ENCODE results near the gene DOCK2. TPM values are rescaled to one million over a fixed set of nuclear protein-coding genes. Genes with fewer than 3 reads are reported as not detected.
A peak's percentile ranks its signal among the peaks of the same experiment; 100 is the strongest.

The DOCK2 gene
- total RNA-seq, 1 donor: 6.2 TPM

DNA sequence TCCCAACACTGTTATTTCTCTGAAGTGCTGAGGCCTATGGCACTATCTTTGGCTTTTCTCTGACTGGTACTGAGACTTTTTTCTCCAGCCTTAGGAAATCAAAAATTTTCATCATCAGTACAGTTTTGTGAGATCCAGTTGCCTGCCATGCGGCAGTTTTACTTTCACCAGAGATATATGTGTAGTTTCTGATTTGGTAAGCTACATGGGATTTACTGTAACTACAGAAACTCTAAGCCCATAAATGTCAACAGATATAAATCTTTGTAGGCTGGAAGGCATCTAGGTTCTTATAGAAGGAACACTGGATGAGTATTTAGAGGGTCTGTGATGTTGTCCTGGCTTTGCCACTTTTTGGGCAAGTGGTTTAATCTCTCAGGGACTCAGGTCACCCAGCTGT, 69.0 kb downstream of the DOCK2 start:
- no peaks in the 10 kb centered on the region for H3K9me3 ChIP-seq (ENCODE audit: low read depth, low read length)
- TF ChIP-seq, protein P1, sequence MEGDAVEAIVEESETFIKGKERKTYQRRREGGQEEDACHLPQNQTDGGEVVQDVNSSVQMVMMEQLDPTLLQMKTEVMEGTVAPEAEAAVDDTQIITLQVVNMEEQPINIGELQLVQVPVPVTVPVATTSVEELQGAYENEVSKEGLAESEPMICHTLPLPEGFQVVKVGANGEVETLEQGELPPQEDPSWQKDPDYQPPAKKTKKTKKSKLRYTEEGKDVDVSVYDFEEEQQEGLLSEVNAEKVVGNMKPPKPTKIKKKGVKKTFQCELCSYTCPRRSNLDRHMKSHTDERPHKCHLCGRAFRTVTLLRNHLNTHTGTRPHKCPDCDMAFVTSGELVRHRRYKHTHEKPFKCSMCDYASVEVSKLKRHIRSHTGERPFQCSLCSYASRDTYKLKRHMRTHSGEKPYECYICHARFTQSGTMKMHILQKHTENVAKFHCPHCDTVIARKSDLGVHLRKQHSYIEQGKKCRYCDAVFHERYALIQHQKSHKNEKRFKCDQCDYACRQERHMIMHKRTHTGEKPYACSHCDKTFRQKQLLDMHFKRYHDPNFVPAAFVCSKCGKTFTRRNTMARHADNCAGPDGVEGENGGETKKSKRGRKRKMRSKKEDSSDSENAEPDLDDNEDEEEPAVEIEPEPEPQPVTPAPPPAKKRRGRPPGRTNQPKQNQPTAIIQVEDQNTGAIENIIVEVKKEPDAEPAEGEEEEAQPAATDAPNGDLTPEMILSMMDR (IDR thresholded peaks at IDR 0.05; ENCODE audit: extremely low read depth, low read depth, low read length): no peak
- H3K27ac ChIP-seq (ENCODE audit: low read depth, low read length): peak overlapping the region; percentile 67
- no peak overlapping the region for H3K4me2 ChIP-seq (ENCODE audit: insufficient read depth, low read length)
- no peak overlapping the region for H2AFZ ChIP-seq (ENCODE audit: low read length)
- H3K27me3 ChIP-seq (ENCODE audit: insufficient read depth, low read length): no peaks in the 10 kb centered on the region
- no peaks in the 10 kb centered on the region for H3K79me2 ChIP-seq (ENCODE audit: insufficient read depth, low read length)
- no peak overlapping the region for H3K4me3 ChIP-seq (ENCODE audit: insufficient read depth, low read length)
- no peak for DNase-seq (ENCODE audit: insufficient read length, low spot score, missing footprints)
- H3K4me1 ChIP-seq (ENCODE audit: insufficient read depth, low read length): peaks cover 40% of the 10 kb centered on the region
- no peaks in the 10 kb centered on the region for H3K36me3 ChIP-seq (ENCODE audit: insufficient read depth, low read length)
- no peaks in the 10 kb centered on the region for H4K20me1 ChIP-seq (ENCODE audit: insufficient read depth, low read length)

DNA sequence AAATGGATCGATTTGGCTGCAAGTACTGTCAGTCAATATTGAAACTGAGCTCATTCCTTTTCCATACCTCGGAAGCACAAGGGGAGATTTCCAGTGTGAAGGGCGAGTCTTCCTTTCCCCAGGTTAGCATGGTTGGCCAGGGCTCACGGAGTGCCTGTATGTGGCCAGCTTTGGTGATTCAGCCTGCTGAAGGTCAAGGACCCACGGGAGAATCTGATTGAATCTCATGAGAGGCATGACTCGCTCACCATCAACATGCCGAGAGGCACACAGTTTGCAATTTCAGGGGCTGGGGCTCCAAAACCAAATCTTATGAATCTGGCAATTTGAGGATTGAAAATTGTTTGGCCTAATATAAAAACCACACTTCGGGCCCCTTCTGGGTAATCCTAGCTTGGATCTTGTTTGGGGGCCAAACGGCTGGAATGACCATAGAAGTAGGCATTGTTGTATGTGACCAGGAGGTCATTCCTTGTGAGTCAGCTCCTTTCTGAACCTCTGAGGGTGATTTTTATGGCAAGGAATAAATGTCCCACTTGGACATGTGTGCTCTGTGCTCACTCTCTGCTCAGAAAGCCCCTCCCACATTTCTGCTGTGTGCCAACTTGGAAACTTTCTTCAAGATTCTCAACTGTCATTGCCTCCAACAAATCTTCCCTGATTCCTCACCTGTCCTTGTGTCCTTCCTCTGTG, 69.8 kb downstream of the DOCK2 start:
- H2AFZ ChIP-seq (ENCODE audit: low read length): peak overlapping the region; percentile 30
- H3K9me3 ChIP-seq (ENCODE audit: low read depth, low read length): no peaks in the 10 kb centered on the region
- H3K4me1 ChIP-seq (ENCODE audit: insufficient read depth, low read length): peaks cover 38% of the 10 kb centered on the region
- H3K36me3 ChIP-seq (ENCODE audit: insufficient read depth, low read length): no peaks in the 10 kb centered on the region
- H3K27ac ChIP-seq (ENCODE audit: low read depth, low read length): peak overlapping the region; percentile 67
- H3K27me3 ChIP-seq (ENCODE audit: insufficient read depth, low read length): no peaks in the 10 kb centered on the region
- no peaks in the 10 kb centered on the region for H4K20me1 ChIP-seq (ENCODE audit: insufficient read depth, low read length)
- peak overlapping the region; percentile 51 for H3K4me2 ChIP-seq (ENCODE audit: insufficient read depth, low read length)
- H3K4me3 ChIP-seq (ENCODE audit: insufficient read depth, low read length): no peak overlapping the region
- no peaks in the 10 kb centered on the region for H3K79me2 ChIP-seq (ENCODE audit: insufficient read depth, low read length)
- TF ChIP-seq, protein P1 (IDR thresholded peaks at IDR 0.05; ENCODE audit: extremely low read depth, low read depth, low read length): no peak
- DNase-seq (ENCODE audit: insufficient read length, low spot score, missing footprints): peak; percentile 70

DNA sequence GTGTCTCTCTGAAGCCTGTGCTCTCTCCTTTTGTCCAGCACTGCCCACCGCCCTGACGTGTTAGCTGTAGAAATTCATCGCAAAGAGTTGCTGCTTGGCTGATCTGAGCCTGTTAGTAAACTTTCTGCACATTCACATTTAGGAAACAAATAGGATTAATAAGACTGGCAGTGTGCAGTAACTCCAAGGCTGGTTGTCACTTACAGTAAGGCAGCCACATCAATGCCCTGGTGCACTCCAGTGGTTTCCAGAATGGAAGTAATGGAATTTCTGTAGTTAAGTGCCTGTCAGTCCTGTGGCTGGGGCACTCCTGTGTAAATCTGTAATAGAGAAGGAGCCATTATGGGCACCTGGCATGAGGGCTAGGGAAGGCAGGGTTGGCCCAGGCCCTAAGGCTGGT, 70.6 kb downstream of the DOCK2 start:
- H3K79me2 ChIP-seq (ENCODE audit: insufficient read depth, low read length): no peaks in the 10 kb centered on the region
- H4K20me1 ChIP-seq (ENCODE audit: insufficient read depth, low read length): no peaks in the 10 kb centered on the region
- H3K27ac ChIP-seq (ENCODE audit: low read depth, low read length): peak overlapping the region; percentile 67
- no peak for DNase-seq (ENCODE audit: insufficient read length, low spot score, missing footprints)
- H3K36me3 ChIP-seq (ENCODE audit: insufficient read depth, low read length): no peaks in the 10 kb centered on the region
- H3K4me1 ChIP-seq (ENCODE audit: insufficient read depth, low read length): peaks cover 32% of the 10 kb centered on the region
- no peaks in the 10 kb centered on the region for H3K9me3 ChIP-seq (ENCODE audit: low read depth, low read length)
- TF ChIP-seq, protein P1 (IDR thresholded peaks at IDR 0.05; ENCODE audit: extremely low read depth, low read depth, low read length): no peak
- no peak overlapping the region for H3K4me3 ChIP-seq (ENCODE audit: insufficient read depth, low read length)
- no peaks in the 10 kb centered on the region for H3K27me3 ChIP-seq (ENCODE audit: insufficient read depth, low read length)
- H3K4me2 ChIP-seq (ENCODE audit: insufficient read depth, low read length): peak overlapping the region; percentile 51
- no peak overlapping the region for H2AFZ ChIP-seq (ENCODE audit: low read length)

DNA sequence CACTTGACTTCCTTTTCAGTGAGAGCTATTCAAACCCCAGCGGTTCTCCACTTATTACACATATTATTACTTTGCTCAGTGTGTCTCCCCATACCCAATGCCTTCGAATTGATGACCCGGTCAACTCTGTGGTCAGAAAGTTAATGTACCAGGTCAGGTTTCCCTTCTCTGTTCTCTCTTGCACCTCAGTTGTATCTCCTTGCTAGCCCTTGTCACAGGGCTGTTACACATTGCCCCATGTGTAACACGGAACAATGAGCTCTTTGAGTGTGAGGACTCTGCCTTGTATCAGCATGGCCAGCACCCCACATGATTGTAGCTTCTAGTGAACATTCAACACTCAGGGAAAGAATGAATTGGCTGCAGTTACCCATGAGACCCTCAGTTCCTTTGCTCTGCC, 73.6 kb downstream of the DOCK2 start:
- TF ChIP-seq, protein P1 (IDR thresholded peaks at IDR 0.05; ENCODE audit: extremely low read depth, low read depth, low read length): no peak
- H3K36me3 ChIP-seq (ENCODE audit: insufficient read depth, low read length): no peaks in the 10 kb centered on the region
- DNase-seq (ENCODE audit: insufficient read length, low spot score, missing footprints): no peak
- no peaks in the 10 kb centered on the region for H3K79me2 ChIP-seq (ENCODE audit: insufficient read depth, low read length)
- no peak overlapping the region for H2AFZ ChIP-seq (ENCODE audit: low read length)
- H4K20me1 ChIP-seq (ENCODE audit: insufficient read depth, low read length): no peaks in the 10 kb centered on the region
- peaks cover 19% of the 10 kb centered on the region for H3K4me1 ChIP-seq (ENCODE audit: insufficient read depth, low read length)
- H3K9me3 ChIP-seq (ENCODE audit: low read depth, low read length): no peaks in the 10 kb centered on the region
- no peak overlapping the region for H3K4me2 ChIP-seq (ENCODE audit: insufficient read depth, low read length)
- no peaks in the 10 kb centered on the region for H3K27me3 ChIP-seq (ENCODE audit: insufficient read depth, low read length)
- no peak overlapping the region for H3K27ac ChIP-seq (ENCODE audit: low read depth, low read length)
- no peak overlapping the region for H3K4me3 ChIP-seq (ENCODE audit: insufficient read depth, low read length)
